H1 (cell line): ENCODE measurements around the gene LRRC55. TPM values are rescaled to one million over a fixed set of nuclear protein-coding genes. Genes with fewer than 3 reads are reported as not detected.

Source experiments
- CTCF ChIA-PET: fragments of 300-600 bp; sonication (Branson Sonifier 250); formaldehyde crosslinking; loops from one replicate; lab custom pipeline; 2021; ENCODE audit not compliant: partially characterized antibody; lab: Charles Lee
- POLR2A ChIA-PET: fragments of 300-600 bp; sonication (Branson Sonifier 250); formaldehyde crosslinking; loops from one replicate; lab custom pipeline; 2021; ENCODE audit warnings: inconsistent platforms; ENCODE audit not compliant: partially characterized antibody; lab: Charles Lee
- DNase-seq, 2 experiments: peaks; one replicate each; pipeline versions ENCODE4 v3.0.0 to v3.0.0-alpha.2; 2010 to 2022; ENCODE audit warnings: low spot score in 2 of 2, low read depth in 1 of 2, mixed read lengths in 1 of 2
- FAIRE-seq: peaks from 2 replicates; lab custom pipeline; 2011; peaks lifted over from hg19 to GRCh38; lab: Jason Lieb, UNC
- H2AFZ ChIP-seq: 2 replicates; pipeline ENCODE4 v1.8.1; 2012; ENCODE audit warnings: low read length, inconsistent platforms
- H2AK5ac ChIP-seq: 2 replicates; pipeline ENCODE4 v1.6.1; 2013; ENCODE audit warnings: low read depth, low read length
- H2BK120ac ChIP-seq: replicated peaks from 2 replicates; pipeline ENCODE3; 2013; ENCODE audit warnings: low read depth, low read length, inconsistent platforms
- H2BK12ac ChIP-seq: 2 replicates; pipeline ENCODE4 v1.6.1; 2013; ENCODE audit warnings: low read depth, low read length
- H2BK15ac ChIP-seq: 2 replicates; pipeline ENCODE4 v1.6.1; 2013; ENCODE audit warnings: low read length
- H2BK20ac ChIP-seq: 2 replicates; pipeline ENCODE4 v1.6.1; 2013; ENCODE audit warnings: low read length
- H2BK5ac ChIP-seq: 2 replicates; pipeline ENCODE4 v1.6.1; 2013; ENCODE audit warnings: low read depth, low read length
- H3K14ac ChIP-seq: 2 replicates; pipeline ENCODE4 v1.6.1; 2013; ENCODE audit warnings: inconsistent platforms; ENCODE audit not compliant: insufficient read length
- H3K18ac ChIP-seq: 2 replicates; pipeline ENCODE4 v1.6.1; 2013; ENCODE audit warnings: low read length; ENCODE audit errors: extremely low read depth
- H3K23ac ChIP-seq: 2 replicates; pipeline ENCODE4 v1.6.1; 2013; ENCODE audit warnings: inconsistent platforms; ENCODE audit not compliant: insufficient read length
- H3K23me2 ChIP-seq: 2 replicates; pipeline ENCODE4 v1.6.1; 2013; ENCODE audit warnings: low read depth, low read length
- H3K27ac ChIP-seq: 2 replicates; pipeline ENCODE4 v1.6.1; 2011; ENCODE audit warnings: low read depth, low read length, inconsistent platforms
- H3K27me3 ChIP-seq, 4 experiments: replicated peaks in 1 of 4; 1 replicate in 1 of 4; 2 replicates in 3 of 4; pipeline versions ENCODE4 v1.6.1 to v1.8.1; 2011 to 2013; ENCODE audit warnings: low read length in 3 of 4, mild to moderate bottlenecking in 3 of 4, inconsistent platforms in 2 of 4, mixed read lengths in 2 of 4, moderate library complexity in 1 of 4; ENCODE audit not compliant: control insufficient read depth in 3 of 4, insufficient read depth in 3 of 4; ENCODE audit errors: extremely low read depth in 1 of 4
- H3K36me3 ChIP-seq, 4 experiments: 2 replicates each; pipeline versions ENCODE4 v1.6.1 to v1.8.1; 2011 to 2013; ENCODE audit warnings: mild to moderate bottlenecking in 4 of 4, low read length in 3 of 4, moderate library complexity in 2 of 4, control low read depth in 1 of 4, inconsistent platforms in 1 of 4; ENCODE audit not compliant: insufficient read depth in 4 of 4, control insufficient read depth in 2 of 4
- H3K4ac ChIP-seq: replicated peaks from 2 replicates; pipeline ENCODE3; 2013; ENCODE audit warnings: low read length, low read depth, mixed read lengths, inconsistent platforms; ENCODE audit not compliant: insufficient read length
- H3K4me1 ChIP-seq, 4 experiments: replicated peaks in 1 of 4; 1 replicate in 1 of 4; 2 replicates in 3 of 4; pipeline versions ENCODE4 v1.6.1 to v1.8.1; 2011 to 2013; ENCODE audit warnings: low read length in 3 of 4, inconsistent platforms in 2 of 4, mixed read lengths in 1 of 4; ENCODE audit not compliant: insufficient read depth in 4 of 4, control insufficient read depth in 3 of 4
- H3K4me2 ChIP-seq, 2 experiments: 2 replicates each; pipeline versions ENCODE4 v1.6.1 to v1.8.1; 2011 to 2013; ENCODE audit warnings: low read depth in 2 of 2, low read length in 2 of 2, control low read depth in 1 of 2, inconsistent platforms in 1 of 2, mild to moderate bottlenecking in 1 of 2; ENCODE audit not compliant: insufficient read depth in 1 of 2
- H3K4me3 ChIP-seq, 4 experiments: fragments of 200-600, 300-600 bp in 1 of 4; sonication (generic), shearing (Covaris generic), sonication (Bioruptor Twin) in 1 of 4; 2 replicates each; pipeline versions ENCODE4 v1.5.1 to v1.8.1; 2011 to 2016; ENCODE audit warnings: low read length in 4 of 4, low read depth in 3 of 4, control low read depth in 2 of 4, inconsistent platforms in 2 of 4, mild to moderate bottlenecking in 2 of 4, mixed read lengths in 1 of 4, moderate library complexity in 1 of 4; ENCODE audit not compliant: insufficient read depth in 2 of 4; ENCODE audit errors: extremely low read depth in 1 of 4
- H3K56ac ChIP-seq: replicated peaks from 2 replicates; pipeline ENCODE3; 2013; ENCODE audit warnings: low read depth, mild to moderate bottlenecking, mixed read lengths, low read length, inconsistent platforms; ENCODE audit not compliant: insufficient read length
- H3K79me1 ChIP-seq: 2 replicates; pipeline ENCODE4 v1.6.1; 2013; ENCODE audit warnings: low read depth, low read length, control low read depth
- H3K79me2 ChIP-seq, 2 experiments: 2 replicates each; pipeline versions ENCODE4 v1.6.1 to v1.8.1; 2012 to 2013; ENCODE audit warnings: low read length in 2 of 2, mild to moderate bottlenecking in 2 of 2, inconsistent platforms in 1 of 2; ENCODE audit not compliant: insufficient read depth in 2 of 2, control insufficient read depth in 1 of 2
- H3K9ac ChIP-seq, 4 experiments: replicated peaks in 1 of 4; 1 replicate in 1 of 4; 2 replicates in 3 of 4; pipeline versions ENCODE4 v1.6.1 to v1.8.1; 2011 to 2013; ENCODE audit warnings: low read depth in 3 of 4, low read length in 3 of 4, control low read depth in 2 of 4, mild to moderate bottlenecking in 2 of 4, moderate library complexity in 2 of 4, inconsistent platforms in 1 of 4; ENCODE audit errors: extremely low read depth in 1 of 4
- H3K9me3 ChIP-seq, 2 experiments: 2 replicates each; pipeline versions ENCODE4 v1.6.1 to v1.8.1; 2012 to 2013; ENCODE audit warnings: mild to moderate bottlenecking in 2 of 2, moderate library complexity in 2 of 2, control low read depth in 1 of 2, inconsistent platforms in 1 of 2, low read depth in 1 of 2, low read length in 1 of 2, mixed read lengths in 1 of 2; ENCODE audit not compliant: insufficient read depth in 2 of 2
- H4K20me1 ChIP-seq, 2 experiments: replicated peaks in 1 of 2; 2 replicates each; pipeline versions ENCODE3 to v1.8.1; 2011 to 2013; ENCODE audit warnings: inconsistent platforms in 2 of 2, low read length in 2 of 2, mild to moderate bottlenecking in 1 of 2; ENCODE audit not compliant: insufficient read depth in 2 of 2, control insufficient read depth in 1 of 2
- H4K5ac ChIP-seq: 2 replicates; pipeline ENCODE4 v1.6.1; 2013; ENCODE audit warnings: low read length, low read depth, mixed read lengths, inconsistent platforms; ENCODE audit not compliant: insufficient read length
- H4K8ac ChIP-seq: 2 replicates; pipeline ENCODE4 v1.8.0; 2013; ENCODE audit warnings: mild to moderate bottlenecking, moderate library complexity, low read length, inconsistent platforms; ENCODE audit not compliant: insufficient read depth; ENCODE audit errors: extremely low read depth
- H4K91ac ChIP-seq: replicated peaks from 2 replicates; pipeline ENCODE3; 2013; ENCODE audit warnings: low read length, mixed read lengths, inconsistent platforms; ENCODE audit not compliant: insufficient read length
- ASH2L ChIP-seq: fragments of 200-600, 300-600 bp; sonication (generic); IDR thresholded peaks from one replicate; pipeline ENCODE4 v1.7.1; 2017; ENCODE audit warnings: low read length
- ATF3 ChIP-seq: IDR thresholded peaks from 2 replicates; pipeline ENCODE4 v1.6.1; 2011; ENCODE audit warnings: low read depth, mild to moderate bottlenecking, low read length; ENCODE audit not compliant: insufficient read depth
- BACH1 ChIP-seq: IDR thresholded peaks from 2 replicates; pipeline ENCODE4 v1.6.1; 2012; ENCODE audit warnings: low read length, improper control_type of control experiment
- EGR1 ChIP-seq: IDR thresholded peaks from 2 replicates; pipeline ENCODE4 v1.6.1; 2011; ENCODE audit warnings: low read depth, low read length, borderline replicate concordance
- EP300 ChIP-seq, 2 experiments: IDR thresholded peaks; 1 replicate in 1 of 2; 2 replicates in 1 of 2; pipeline ENCODE4 v1.6.1; 2011 to 2012; ENCODE audit warnings: low read depth in 2 of 2, low read length in 2 of 2, mild to moderate bottlenecking in 2 of 2, borderline replicate concordance in 1 of 2, inconsistent platforms in 1 of 2, moderate library complexity in 1 of 2
- SIN3A ChIP-seq, 2 experiments: IDR thresholded peaks in 1 of 2; conservative IDR thresholded peaks in 1 of 2; 2 replicates each; pipeline ENCODE4 v1.6.1; 2011 to 2012; ENCODE audit warnings: low read length in 2 of 2, improper control_type of control experiment in 1 of 2, low read depth in 1 of 2, mild to moderate bottlenecking in 1 of 2
- SP4 ChIP-seq: IDR thresholded peaks from 2 replicates; pipeline ENCODE4 v1.6.1; 2012; ENCODE audit warnings: low read length, inconsistent platforms
- SUZ12 ChIP-seq: fragments of 200-600 bp; sonication (generic); IDR thresholded peaks from 2 replicates; pipeline ENCODE4 v1.6.1; 2012; ENCODE audit warnings: mild to moderate bottlenecking, inconsistent platforms, low read length, moderate library complexity, mixed read lengths
- WGBS, 2 experiments: shearing (Covaris generic) in 1 of 2; methylation state at CpG; one replicate each; pipeline versions ENCODE4 v1.1.6 to v1.1.7; 2013 to 2015; ENCODE audit warnings: low lambda C conversion rate in 2 of 2, mixed read lengths in 2 of 2, inconsistent platforms in 1 of 2, low coverage in 1 of 2, missing lambda C conversion rate in 1 of 2; ENCODE audit not compliant: insufficient replicate concordance in 2 of 2, insufficient coverage in 1 of 2, insufficient read length in 1 of 2; ENCODE audit errors: extremely low coverage in 1 of 2, missing lambda C conversion rate in 1 of 2; 5-methylcytosine and 5-hydroxymethylcytosine counted together
- polyA plus RNA-seq, 7 experiments: library from polyadenylated mRNA; depleted of rRNA in 3 of 7; stranded (reverse) in 5 of 7; unstranded in 2 of 7; fragments of >200 nt in 5 of 7; fragments of 200-250 nt in 2 of 7; gene quantifications; 1 replicate in 5 of 7; 2 replicates in 1 of 7; 4 replicates in 1 of 7; pipeline versions ENCODE4 v1.2.1 to v1.2.3, GENCODE V29; 2011 to 2013; ENCODE audit warnings: missing spikeins in 2 of 7, mixed read lengths in 2 of 7
- total RNA-seq: library from RNA; stranded (reverse); fragmentation: NEBNext Ultra II Directional; extraction: Animal tissue kit (Norgen Biotek cat#: 25700); gene quantifications from 2 replicates; pipeline ENCODE4 v1.2.1, GENCODE V29; 2021
- TF ChIP-seq, protein P1 (sequence below), 3 experiments: IDR thresholded peaks; 1 replicate in 2 of 3; 2 replicates in 1 of 3; pipeline versions ENCODE4 v1.5.1 to v1.6.1; 2011; ENCODE audit warnings: low read length in 3 of 3, mild to moderate bottlenecking in 3 of 3, inconsistent platforms in 2 of 3, low read depth in 1 of 3, moderate library complexity in 1 of 3; ENCODE audit not compliant: insufficient read depth in 1 of 3; ENCODE audit errors: control extremely low read depth in 1 of 3

Gene LRRC55
- total and polyA plus RNA-seq, 2 of the 8 experiments (the other 6 are each of a cell fraction or from before 2014, with no cell fraction given): 0.62 to 1.1 TPM

- Histone ChIP-seq H3K9ac (no peak overlapping the region), H2BK15ac (no peak overlapping the region; the same call in 1 of the 2 replicates), H3K79me1 (no peaks in the 10 kb centered on the region), H3K4me1 (peaks cover 4 to 14% (median 11%) of the 10 kb centered on the region in 4 experiments; a peak in 6 of 7 replicates), H4K91ac (no peak overlapping the region), H4K20me1 (no peaks in the 10 kb centered on the region), H4K5ac (no peak overlapping the region), H3K9me3 (no peaks in the 10 kb centered on the region), H2BK120ac (no peak overlapping the region), H3K4me3 (no peak overlapping the region), H3K56ac (no peak overlapping the region), H3K4ac (no peak overlapping the region), H3K14ac (no peak overlapping the region), H3K23ac (no peak overlapping the region), H2BK5ac (no peak overlapping the region), H3K27ac (no peak overlapping the region), H3K23me2 (peaks cover 8% of the 10 kb centered on the region; the same call in 1 of the 2 replicates), H3K4me2 (no peak overlapping the region; a peak in 1 of 4 replicates), H3K36me3 (no peaks in the 10 kb centered on the region), H2AFZ (no peak overlapping the region), H3K27me3 (no peaks in the 10 kb centered on the region), H2AK5ac (no peak overlapping the region), H3K79me2 (no peaks in the 10 kb centered on the region), H2BK12ac (peak overlapping the region; percentile 98; the same call in 1 of the 2 replicates), H4K8ac (no peak overlapping the region), H3K18ac (peak overlapping the region; percentile 2), H2BK20ac (0 out of 2 replicates have a peak overlapping the region, but pooled peaks have one; percentile 15)
- POLR2A ChIA-PET: no interaction called here
- no peak for TF ChIP-seq SUZ12
- no peak for TF ChIP-seq ASH2L
- TF ChIP-seq EP300 (IDR thresholded peaks at IDR 0.05; ENCODE audit: borderline replicate concordance in 1 of 2, low read depth in 2 of 2, low read length in 2 of 2): no peak
- TF ChIP-seq, protein P1, sequence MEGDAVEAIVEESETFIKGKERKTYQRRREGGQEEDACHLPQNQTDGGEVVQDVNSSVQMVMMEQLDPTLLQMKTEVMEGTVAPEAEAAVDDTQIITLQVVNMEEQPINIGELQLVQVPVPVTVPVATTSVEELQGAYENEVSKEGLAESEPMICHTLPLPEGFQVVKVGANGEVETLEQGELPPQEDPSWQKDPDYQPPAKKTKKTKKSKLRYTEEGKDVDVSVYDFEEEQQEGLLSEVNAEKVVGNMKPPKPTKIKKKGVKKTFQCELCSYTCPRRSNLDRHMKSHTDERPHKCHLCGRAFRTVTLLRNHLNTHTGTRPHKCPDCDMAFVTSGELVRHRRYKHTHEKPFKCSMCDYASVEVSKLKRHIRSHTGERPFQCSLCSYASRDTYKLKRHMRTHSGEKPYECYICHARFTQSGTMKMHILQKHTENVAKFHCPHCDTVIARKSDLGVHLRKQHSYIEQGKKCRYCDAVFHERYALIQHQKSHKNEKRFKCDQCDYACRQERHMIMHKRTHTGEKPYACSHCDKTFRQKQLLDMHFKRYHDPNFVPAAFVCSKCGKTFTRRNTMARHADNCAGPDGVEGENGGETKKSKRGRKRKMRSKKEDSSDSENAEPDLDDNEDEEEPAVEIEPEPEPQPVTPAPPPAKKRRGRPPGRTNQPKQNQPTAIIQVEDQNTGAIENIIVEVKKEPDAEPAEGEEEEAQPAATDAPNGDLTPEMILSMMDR (IDR thresholded peaks at IDR 0.05; ENCODE audit: control extremely low read depth in 1 of 3, insufficient read depth in 1 of 3, low read depth in 1 of 3, low read length in 3 of 3): no peak
- no peak for TF ChIP-seq SP4
- no peak for TF ChIP-seq ATF3
- TF ChIP-seq SIN3A (conservative IDR thresholded peaks at IDR 0.05 in 1 of 2, IDR thresholded peaks at IDR 0.05 in 1 of 2; ENCODE audit: low read depth in 1 of 2, low read length in 2 of 2): no peak
- no peak for TF ChIP-seq BACH1
- no peak for TF ChIP-seq EGR1
- FAIRE-seq (no peak), DNase-seq (no peak)
- CTCF ChIA-PET: interaction anchor here (6.4 kb wide), 1 partner anchor 34 kb away, joined by 37 read pairs; no protein-coding TSS in a partner anchor
- WGBS, 2 experiments: 85% methylated on average over 3 of the region's 3 CpGs; no CpG with 5 or more reads in 1 of the 2 experiments
Observed at GRCh38 chr11:57214494-57214893, 32.7 kb downstream of the LRRC55 start.
